HG02571 (cell line): ENCODE measurements around the gene LHX4.

ENCODE experiments used
- ATAC-seq: cut with Tn5 transposase; IDR thresholded peaks from one replicate; pipeline ENCODE4 v1.9.1; 2021; ENCODE audit warnings: mild to moderate bottlenecking, moderate library complexity; ENCODE audit not compliant: unreplicated experiment

LHX4 gene

GRCh38 chr1:180241716-180242544 lies 11.9 kb downstream of the LHX4 start:
- no peak for ATAC-seq

- ATAC-seq, result no peak
These were observed 13.6 kb downstream of the LHX4 start for GRCh38 chr1:180243517-180244221.

DNA sequence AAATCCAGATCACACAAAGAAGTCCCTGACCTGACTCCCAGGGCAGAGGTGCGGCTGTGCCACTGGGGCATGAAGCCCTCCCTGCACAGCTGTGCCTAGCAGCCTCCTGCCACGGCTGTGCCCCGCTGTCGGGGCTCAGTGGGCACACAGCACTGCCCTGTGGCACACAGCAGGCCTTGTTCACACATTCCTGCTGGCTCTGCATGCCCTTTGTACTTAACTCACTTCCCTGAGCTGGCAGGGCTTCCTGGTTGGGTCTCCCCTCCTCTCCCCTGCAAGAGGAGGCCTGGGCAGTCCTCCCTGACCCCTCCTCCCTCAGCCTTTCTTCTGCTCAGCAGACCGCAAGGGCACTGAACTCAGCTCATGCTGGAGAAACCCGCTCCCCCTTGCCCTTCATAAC lies 14.8 kb downstream of the LHX4 start:
- ATAC-seq, result no peak

DNA sequence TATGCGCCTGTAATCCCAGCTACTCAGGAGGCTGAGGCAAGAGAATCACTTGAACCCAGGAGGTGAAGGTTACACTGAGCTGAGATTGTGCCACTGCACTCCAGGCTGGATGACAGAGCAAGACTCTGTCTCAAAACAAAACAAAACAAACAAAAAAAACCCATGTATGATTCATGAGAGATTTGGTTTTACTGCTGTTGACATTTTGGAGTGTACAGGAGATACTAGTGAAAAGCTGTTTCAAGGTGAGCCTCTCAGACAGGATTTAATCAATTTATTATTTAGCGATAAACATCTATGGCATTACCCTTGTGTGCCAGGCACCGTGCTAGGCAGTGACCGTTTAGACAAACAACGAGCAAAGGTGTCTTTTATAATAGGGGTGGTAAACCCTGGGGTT lies 16.5 kb downstream of the LHX4 start:
- ATAC-seq, result no peak

DNA sequence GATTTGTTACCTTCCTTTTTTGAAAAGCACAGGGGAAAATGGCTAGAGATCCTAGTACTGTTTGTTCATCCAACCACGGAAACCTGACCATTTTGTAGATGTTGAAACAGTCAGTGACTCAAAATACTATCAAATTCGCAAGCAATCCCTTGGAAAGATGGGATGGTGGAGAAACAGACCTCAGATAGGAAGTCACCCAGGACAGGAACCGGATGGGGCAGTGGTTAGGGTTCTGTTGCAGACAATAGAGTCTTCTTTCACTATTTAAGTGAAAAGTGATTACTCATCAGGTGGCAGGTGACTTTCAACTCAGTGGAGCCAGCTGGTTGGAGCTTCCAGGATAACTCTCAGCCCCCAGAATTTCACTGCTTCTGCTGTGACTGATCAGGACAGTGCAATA lies 17.0 kb downstream of the LHX4 start:
- no peak for ATAC-seq

GRCh38 chr1:180247580-180247979 lies 17.5 kb downstream of the LHX4 start:
- ATAC-seq, result no peak

GRCh38 chr1:180248176-180248575 lies 18.1 kb downstream of the LHX4 start:
- ATAC-seq, result no peak

DNA sequence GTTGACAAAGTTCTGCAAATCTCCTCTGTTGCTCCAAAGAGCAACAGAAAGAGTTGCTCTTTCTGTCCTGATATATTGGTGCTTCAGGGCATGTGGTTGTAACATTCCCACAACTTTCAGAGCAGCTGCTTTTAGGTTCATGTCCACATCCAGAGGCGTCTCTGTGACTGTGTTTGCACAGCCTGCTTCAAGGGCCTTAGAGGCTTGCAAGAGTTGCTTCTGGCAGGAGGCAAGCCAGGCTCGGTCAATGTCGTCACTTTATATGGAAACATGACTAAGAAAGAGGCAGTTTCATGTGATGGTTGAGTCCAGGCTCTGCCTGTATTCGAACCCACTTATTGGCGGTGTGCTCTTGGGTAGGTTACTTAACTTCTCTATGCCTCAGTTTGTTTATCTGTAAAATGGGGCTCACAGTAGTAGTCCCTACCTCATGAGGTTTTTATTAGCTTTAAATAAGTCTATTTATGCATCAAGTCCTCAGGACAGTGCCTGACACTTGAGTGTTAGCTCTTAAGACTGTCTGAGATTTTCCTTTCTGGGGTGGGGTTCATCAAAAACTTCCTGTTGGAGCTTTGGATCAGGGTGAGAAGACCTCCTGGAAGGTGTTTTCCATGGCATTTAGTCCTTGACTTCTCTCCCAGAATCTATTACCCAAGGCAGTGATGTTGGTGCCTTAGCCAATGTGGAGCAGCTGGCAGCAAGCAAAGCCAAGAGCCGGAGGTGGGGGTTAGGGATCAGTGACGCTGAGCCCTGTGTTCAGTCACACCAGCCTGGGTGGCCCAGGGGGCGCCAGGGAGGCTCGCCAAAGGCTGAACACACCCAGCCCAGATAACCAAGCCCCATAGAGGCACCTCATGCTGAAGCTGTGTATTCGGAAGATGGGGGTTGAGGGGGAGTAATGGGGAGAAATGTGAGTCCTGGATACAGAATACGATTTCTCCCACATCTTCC lies 18.9 kb downstream of the LHX4 start:
- ATAC-seq, result no peak

- ATAC-seq, result no peak
These were observed 19.8 kb downstream of the LHX4 start for GRCh38 chr1:180249725-180250498.

DNA sequence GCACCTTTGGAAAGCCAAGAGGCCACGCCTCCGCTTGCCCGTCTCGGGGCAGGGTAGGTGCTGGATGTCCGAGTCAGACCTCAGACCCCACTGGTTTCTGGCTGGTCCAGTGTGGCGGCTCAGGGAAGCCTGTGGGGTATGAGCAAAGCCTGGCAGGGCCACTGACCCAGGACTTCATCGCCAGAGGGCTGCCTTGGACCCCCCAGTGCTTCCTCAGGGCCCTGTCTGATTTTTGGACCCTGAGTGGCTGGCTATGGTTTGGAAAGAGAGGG lies 20.4 kb downstream of the LHX4 start:
- ATAC-seq, result no peak

DNA sequence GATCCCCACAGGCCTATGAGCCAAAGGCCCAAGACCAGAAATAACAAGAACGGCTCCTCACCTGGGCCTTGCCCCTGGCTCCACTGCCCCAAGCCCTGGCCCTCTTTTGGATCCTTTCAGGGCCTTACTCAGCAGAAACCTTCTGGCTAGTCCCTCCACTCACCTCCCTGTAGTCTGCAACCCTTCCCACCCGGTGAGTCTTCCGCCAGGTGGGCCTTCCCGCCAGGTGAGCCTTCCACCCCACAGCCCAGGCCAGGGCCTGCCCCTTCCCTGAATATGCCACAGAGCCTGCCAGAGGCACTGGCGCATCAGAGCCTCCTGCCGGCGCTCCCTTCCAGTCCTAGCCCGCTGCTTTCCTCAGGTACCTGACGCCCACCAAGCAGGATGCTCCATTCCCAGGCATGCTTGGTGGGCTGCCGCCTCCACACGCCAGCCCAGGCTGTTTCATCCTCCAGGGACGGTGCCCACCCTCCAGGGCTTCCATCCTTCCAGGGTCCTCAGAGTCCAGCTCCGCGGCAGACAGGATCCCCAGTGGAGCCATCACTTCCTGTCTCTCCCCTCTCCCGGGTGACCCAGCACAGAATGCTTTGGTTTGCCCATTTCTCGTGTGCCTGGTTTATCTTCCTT lies 20.9 kb downstream of the LHX4 start:
- no peak for ATAC-seq

DNA sequence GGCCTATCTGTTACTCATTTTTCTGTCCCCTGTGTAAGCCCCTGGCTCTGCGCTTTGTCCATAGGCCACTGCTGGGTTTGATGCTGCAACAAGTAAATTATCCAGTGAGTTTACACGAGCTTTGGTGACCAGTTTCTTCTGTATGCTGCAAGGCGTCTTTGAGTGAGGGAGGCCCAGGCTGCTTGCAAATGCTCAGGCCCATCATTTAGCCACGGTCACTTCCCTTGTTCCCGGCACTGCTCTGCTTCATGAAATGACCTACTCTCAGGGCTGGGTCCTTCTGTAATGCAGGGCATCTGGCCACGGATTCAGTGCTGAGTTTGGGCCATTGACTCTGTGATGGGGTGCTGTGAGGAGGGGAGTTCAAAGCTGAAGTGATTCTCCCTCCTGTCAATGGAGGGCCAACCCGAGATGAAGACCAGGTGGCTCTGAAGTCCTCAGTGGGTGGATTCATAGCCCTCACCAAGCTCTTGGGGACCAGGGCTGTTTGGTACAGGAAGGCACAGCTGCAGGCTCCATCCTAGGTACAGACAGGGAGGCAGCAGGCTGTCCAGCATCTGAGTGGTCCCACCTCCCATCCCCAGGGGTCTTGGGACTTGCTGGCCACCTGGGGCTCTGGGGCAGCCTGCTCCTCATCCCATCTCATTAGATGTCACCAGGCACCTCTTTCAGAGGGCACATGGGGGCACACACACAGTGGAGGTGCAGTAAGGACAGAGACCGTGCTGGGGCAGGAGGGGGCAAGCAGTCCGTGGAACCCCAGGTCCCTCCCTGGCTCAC lies 21.7 kb downstream of the LHX4 start:
- ATAC-seq, result no peak

DNA sequence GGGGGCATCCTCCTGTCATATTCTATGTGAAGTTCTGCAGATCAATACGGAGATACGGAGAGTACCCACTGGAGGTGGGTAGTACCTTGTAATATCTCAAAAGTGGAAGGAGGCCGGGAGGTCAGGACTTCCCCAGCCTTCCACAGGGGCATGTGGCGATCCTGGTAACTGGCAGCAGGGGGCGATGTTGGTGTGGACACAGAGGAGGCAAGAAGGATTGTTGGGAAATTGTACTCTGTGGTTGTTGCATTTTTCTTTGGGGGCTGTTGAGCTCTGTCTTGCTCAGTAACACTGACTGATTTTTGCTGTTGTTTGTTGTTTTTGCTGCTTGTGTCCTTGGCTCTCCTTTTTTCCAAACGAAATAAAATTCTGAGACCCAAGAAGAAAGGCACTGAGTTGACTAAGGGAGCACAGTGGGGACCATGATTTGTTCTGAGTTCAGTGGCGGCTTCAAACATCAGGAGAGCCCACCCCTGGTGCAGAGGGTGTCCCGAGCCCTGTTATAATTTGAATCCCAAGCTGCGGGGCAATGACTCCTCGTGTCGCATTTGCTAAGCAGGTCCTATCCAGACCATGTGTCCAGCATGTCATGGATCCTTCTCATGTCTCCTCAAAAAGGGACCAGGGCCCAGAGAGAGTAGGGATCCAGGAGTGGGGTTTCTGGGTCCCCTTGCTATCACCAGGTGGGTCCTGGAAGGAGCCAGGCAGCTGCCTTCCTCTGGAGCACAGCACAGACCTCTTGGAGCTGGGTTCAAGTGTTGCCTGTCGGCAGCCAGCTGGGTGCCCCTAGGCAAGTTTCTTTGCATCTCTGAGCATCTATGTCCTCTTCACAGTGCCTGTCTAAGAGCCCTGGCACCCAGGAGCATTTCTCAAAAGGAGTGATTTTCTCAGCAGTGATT lies 22.8 kb downstream of the LHX4 start:
- ATAC-seq, result peak; percentile 45

DNA sequence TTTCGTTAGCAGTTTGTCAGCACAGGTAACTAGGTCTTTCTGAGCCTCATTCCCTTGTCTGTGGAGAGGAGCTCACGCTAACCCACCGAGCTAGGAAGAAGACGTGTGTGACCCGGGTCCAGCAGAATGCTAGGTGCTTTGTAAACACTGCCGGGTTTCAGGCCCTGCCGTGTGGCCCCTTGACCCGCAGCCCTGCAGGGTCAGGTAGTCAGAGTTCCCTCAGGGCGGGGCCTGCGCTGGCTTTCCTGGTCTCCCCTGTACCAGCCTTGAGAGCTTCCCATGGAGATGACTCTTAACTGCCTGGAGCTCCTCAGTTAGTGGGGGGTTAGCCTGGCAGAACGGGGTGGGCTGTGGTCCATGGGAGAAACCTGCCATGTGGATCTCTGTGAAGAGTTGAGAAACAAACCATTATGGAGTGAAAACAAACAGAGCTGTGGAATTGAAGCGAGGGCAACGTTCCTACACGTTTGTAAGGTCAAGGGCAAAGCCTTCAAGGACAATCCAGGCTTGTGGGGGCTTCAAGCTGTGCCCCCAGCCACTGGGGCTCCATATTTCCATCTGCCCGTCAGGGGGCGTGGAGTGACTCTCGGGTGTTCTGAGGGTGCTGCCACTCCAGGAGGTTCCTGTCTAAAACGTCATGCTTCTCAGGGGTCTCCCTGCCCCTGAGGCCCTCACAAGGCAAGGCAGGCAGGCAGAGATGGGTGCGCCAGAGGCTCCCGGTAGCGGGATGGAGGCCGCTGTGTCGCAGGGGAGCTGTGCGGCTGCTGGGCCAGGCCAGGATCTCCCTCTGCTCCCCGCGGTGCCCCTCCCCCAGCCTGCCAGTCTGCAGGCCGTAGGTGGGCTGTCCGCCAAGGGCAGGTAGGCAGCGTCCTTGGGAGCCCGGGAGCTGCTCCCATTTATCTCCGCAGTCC lies 23.8 kb downstream of the LHX4 start:
- no peak for ATAC-seq

DNA sequence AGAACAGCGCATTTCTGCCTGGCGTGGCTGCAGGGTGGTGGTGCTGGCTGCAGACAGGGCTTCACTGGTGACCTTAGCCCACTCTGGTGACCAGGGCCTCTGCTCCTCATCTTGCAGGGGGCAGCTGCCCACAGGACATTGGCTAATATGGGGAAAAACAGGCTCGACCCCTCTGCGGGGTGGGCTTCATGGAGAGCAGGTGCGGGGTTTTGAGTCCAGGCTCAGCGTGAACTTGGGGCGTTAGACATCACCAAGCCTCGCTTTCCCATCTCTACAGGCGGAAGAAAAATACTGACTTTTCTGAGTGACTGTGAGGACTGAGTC lies 24.4 kb downstream of the LHX4 start:
- no peak for ATAC-seq

- no peak for ATAC-seq
These were observed 24.8 kb downstream of the LHX4 start for GRCh38 chr1:180254854-180255253.

GRCh38 chr1:180255536-180256340 lies 25.7 kb downstream of the LHX4 start:
- no peak for ATAC-seq
